GM19328 (cell line): ENCODE measurements around the gene AGRN.
"Not testable (repeated sequence)": the region's sequence is repeated elsewhere in the genome, so short reads cannot be mapped to it uniquely, and the experiment has no call there.

Source experiments
- ATAC-seq: cut with Tn5 transposase; IDR thresholded peaks from one replicate; pipeline ENCODE4 v1.9.1; 2021; ENCODE audit warnings: mild to moderate bottlenecking, moderate library complexity; ENCODE audit not compliant: unreplicated experiment

AGRN gene

DNA sequence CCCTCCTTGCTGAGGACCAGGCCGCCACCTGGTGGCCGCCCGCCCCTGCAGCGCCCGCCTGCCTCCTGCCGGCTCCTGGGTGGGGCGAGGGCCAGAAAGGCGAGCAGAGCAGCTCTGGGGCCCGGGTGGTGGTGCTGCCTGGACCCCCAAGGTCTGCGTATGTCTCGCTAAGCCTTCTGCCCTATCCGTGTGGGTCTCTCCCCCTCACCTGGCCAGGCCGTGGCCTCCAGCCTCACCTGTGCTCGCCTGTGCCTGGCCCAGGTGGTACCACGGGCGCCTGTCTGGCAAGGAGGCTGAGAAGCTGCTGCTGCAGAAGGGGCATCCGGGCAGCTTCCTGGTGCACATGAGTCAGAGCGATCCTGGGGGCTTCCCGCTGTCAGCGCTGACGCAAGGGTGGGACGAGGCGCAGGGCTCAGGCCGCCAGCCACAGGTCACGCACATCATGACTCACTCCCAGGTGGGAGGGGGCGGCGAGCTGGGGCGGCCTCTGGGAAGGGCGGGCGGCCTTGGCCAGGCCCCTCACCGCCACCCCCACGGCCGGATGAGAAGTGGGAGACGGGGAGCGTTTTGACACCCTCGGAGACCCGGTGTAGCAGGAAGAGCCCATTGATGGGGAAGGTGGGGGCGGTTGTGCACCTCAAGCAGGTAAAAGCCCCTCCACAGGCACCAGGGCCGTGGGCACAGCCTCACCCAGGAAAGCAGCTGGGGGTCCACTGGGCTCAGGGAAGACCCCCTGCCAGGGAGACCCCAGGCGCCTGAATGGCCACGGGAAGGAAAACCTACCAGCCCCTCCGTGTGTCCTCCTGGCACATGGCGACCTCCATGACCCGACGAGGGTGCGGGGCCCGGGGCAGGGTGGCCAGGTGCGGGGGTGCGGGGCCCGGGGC, 44.3 kb downstream of the AGRN start:
- ATAC-seq, result no peak

DNA sequence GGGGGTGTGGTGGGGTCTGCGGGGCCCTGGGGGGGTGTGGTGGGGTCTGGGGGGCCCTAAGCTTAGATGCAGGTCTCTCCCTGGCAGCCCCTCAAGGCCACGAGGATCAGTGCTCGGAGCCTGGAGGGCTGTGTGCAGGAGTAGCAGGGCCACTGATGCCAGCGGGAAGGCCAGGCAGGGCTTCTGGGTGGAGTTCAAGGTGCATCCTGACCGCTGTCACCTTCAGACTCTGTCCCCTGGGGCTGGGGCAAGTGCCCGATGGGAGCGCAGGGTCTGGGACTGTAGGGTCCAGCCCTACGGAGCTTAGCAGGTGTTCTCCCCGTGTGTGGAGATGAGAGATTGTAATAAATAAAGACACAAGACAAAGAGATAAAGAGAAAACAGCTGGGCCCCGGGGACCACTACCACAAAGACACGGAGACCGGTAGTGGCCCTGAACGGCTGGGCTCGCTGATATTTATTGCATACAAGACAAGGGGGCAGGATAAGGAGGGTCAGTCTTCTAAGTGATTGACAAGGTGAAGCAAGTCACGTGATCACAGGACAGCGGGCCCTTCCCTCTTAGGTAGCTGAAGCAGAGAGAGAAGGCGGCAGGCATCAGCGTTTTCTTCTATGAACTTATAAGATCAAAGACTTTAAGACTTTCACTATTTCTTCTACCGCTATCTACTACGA, 45.5 kb downstream of the AGRN start:
- no peak for ATAC-seq

GRCh38 chr1:1065940-1066304, 46.0 kb downstream of the AGRN start:
- ATAC-seq, result not testable (repeated sequence)

GRCh38 chr1:1066403-1067283, 46.7 kb downstream of the AGRN start:
- ATAC-seq, result no peak

GRCh38 chr1:1067284-1067859, 47.5 kb downstream of the AGRN start:
- ATAC-seq, result no peak

- no peak for ATAC-seq
Observed at GRCh38 chr1:1067860-1068516, 48.1 kb downstream of the AGRN start.

DNA sequence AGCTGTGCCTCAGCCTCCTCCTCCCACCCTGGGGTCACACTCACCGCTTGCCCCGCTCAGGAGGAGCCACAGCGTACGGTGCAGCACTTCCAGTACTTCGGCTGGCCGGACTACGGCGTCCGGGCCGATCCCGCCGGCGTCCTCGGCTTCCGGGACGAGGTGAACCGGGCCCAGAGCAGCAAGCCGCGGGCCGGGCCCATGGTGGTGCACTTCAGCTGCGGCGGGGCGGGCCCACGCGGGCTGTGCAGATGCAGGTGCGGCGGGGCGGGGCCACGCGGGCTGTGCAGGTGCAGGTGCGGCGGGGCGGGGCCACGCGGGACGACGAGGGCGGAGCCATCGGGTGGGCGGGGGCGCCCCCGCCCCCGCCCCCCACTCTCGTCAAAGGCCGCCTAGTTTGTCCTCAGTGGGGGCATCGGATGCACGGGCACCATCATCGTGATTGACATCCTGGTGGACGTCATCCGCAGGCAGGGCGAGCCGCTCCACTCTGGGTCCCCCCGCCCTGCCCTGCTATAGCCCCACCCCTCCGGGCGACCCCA, 48.7 kb downstream of the AGRN start:
- no peak for ATAC-seq

DNA sequence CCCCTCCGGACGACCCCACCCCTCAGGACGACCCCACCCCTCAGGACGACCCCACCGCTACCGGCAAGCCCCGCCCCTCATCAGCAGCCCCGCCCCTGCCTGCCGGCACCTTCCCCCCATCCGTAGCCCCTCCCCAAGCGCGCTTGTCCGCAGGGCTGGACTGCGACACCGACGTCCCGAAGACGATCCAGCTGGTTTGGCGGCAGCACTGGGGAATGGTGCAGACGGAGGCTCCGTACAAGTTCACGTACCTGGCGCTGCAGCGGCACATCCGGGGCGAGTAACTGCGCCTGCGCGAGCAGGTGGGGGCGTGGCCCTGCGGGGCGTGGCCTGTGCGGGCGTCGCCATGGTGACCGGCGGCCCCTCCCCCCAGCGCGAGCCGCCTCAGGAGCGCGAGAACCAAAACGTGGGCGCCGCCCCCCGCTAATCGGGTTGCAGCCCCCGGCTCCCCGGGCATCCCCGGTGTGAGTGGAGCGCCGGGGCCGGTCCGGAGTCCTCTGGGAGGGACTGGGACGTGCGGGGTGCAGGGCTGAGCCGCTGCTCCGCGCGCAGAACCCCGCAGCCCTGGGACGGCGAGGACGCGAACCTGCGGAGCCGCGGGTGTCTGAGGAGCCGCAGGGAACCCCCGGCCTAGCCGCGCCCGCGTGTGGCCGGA, 49.3 kb downstream of the AGRN start:
- ATAC-seq, result peak; percentile 48

GRCh38 chr1:1069711-1070676, 50.1 kb downstream of the AGRN start:
- ATAC-seq, result no peak

DNA sequence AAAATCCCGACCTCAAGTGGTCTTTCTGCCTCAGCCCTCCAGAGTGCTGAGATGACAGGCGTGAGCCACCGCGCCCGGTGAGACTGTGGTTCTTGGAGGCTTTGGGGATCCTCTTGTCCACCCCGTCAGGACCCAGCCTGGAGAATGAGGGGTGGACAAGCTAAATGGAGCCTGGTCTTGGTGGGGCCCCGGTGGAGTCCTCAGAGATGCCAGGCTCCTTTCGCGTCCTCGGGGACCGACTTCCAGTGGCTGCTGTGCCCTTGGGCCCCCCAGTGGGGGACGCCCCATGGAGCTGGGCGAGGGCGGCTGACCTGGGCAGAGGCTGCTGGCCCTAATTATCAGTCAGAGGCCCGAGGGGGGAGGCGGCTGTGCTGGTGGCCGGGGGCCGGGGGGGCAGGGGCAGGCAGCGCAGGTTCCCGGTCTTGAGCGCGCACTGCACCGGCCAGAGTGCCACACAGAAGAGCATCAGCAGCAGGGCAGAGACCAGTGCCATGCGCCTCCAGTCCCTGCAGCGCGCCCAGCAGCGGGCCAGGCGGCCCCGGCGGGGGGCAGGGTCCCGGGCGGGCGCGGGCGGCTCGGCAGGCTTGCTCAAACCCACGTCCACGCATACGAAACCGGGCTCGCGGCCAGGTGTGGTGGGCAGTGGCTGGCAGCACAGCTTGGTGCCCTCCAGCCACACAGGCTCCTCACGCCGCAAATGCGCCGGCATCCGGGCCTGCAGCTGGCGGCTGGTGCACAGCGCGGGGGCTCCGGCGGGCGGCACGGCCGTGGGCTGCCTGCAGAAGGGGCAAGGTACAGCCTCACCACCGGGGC, 51.8 kb downstream of the AGRN start:
- no peak for ATAC-seq

DNA sequence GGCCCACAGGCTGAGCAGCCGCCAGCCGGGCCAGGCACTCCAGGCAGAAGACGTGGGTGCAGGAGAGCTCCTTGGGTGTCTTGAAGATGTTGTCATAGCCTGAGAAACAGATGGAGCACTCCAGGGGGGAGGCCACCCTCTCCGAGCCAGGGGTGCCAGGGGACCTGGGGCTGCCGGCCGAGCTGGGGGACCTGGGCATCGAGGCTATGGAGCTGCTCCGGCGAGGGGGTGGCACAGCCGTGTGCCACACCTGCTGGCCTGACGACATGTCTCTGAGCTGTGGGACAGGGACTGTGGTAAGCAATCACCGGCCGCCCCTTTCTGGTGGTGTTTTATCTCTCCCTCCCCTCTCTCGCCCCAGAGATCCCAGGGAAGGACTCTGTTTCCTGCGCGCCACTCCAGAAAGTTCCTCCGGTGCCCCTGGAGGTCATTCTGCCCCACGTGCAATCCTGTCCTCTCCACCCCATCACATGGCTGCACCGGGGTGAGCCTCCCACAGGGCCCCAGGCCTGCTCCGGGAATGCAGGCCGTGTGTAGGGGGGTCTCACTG, 52.5 kb downstream of the AGRN start:
- ATAC-seq, result no peak

GRCh38 chr1:1072849-1073742, 53.2 kb downstream of the AGRN start:
- no peak for ATAC-seq

- ATAC-seq, result no peak
Observed at GRCh38 chr1:1073743-1074587, 54.0 kb downstream of the AGRN start, which contains the start of gene RNF223. RNF223 (minus strand) TSS chr1:1074306; CDS start chr1:1072566, 1,740 bp downstream.

- no peak for ATAC-seq
Observed at GRCh38 chr1:1074631-1075147, 54.8 kb downstream of the AGRN start.
